ENCODE measurements around the gene MAPKAPK3.

The MAPKAPK3 gene

GRCh38 chr3:50609071-50609762, 7.7 kb upstream of the MAPKAPK3 start:
- no peak for DNase-seq (ENCODE audit: low spot score)

- DNase-seq (ENCODE audit: low spot score), result no peak
Observed at GRCh38 chr3:50609763-50610085, 7.2 kb upstream of the MAPKAPK3 start.

- DNase-seq (ENCODE audit: low spot score), result no peak
Observed at GRCh38 chr3:50610181-50610971, 6.6 kb upstream of the MAPKAPK3 start.

- DNase-seq (ENCODE audit: low spot score), result no peak
Observed at GRCh38 chr3:50610992-50611463, 5.9 kb upstream of the MAPKAPK3 start.

- peak; percentile 85 for DNase-seq (ENCODE audit: low spot score)
Observed at GRCh38 chr3:50611464-50612233, 5.3 kb upstream of the MAPKAPK3 start, which contains the start of gene CISH. CISH (minus strand) TSS chr3:50611774; CDS start chr3:50611650, 124 bp downstream.

GRCh38 chr3:50612234-50612882, 4.6 kb upstream of the MAPKAPK3 start:
- no peak for DNase-seq (ENCODE audit: low spot score)

GRCh38 chr3:50612970-50613846, 3.7 kb upstream of the MAPKAPK3 start:
- DNase-seq (ENCODE audit: low spot score), result no peak

GRCh38 chr3:50615190-50615589, 1.8 kb upstream of the MAPKAPK3 start:
- no peak for DNase-seq (ENCODE audit: low spot score)

GRCh38 chr3:50616003-50616769, 765 bp upstream of the MAPKAPK3 start:
- peak; percentile 91 for DNase-seq (ENCODE audit: low spot score)

GRCh38 chr3:50616770-50617095, 218 bp upstream of the MAPKAPK3 start:
- DNase-seq (ENCODE audit: low spot score), result peak; percentile 84

GRCh38 chr3:50617911-50618481, 1.0 kb downstream of the MAPKAPK3 start:
- no peak for DNase-seq (ENCODE audit: low spot score)

- DNase-seq (ENCODE audit: low spot score), result peak; percentile 77
Observed at GRCh38 chr3:50620420-50620819, 3.5 kb downstream of the MAPKAPK3 start.

- DNase-seq (ENCODE audit: low spot score), result no peak
Observed at GRCh38 chr3:50620820-50621219, 3.9 kb downstream of the MAPKAPK3 start.

GRCh38 chr3:50622881-50623280, 5.9 kb downstream of the MAPKAPK3 start:
- DNase-seq (ENCODE audit: low spot score), result no peak

GRCh38 chr3:50623840-50624474, 7.0 kb downstream of the MAPKAPK3 start:
- DNase-seq (ENCODE audit: low spot score), result no peak

- no peak for DNase-seq (ENCODE audit: low spot score)
Observed at GRCh38 chr3:50624634-50625033, 7.7 kb downstream of the MAPKAPK3 start.

GRCh38 chr3:50625231-50626182, 8.6 kb downstream of the MAPKAPK3 start:
- DNase-seq (ENCODE audit: low spot score), result no peak

- DNase-seq (ENCODE audit: low spot score), result no peak
Observed at GRCh38 chr3:50626401-50626800, 9.4 kb downstream of the MAPKAPK3 start.

Data from Ammon's horn (tissue), 1 donor.